HG03521 (cell line): ENCODE results near the gene HAGHL.
"Not testable (repeated sequence)": the region's sequence is repeated elsewhere in the genome, so short reads cannot be mapped to it uniquely, and the experiment has no call there.

Source experiments
- ATAC-seq: cut with Tn5 transposase; IDR thresholded peaks from one replicate; pipeline ENCODE4 v1.9.1; 2021; ENCODE audit warnings: mild to moderate bottlenecking, moderate library complexity; ENCODE audit not compliant: unreplicated experiment

Gene HAGHL

DNA sequence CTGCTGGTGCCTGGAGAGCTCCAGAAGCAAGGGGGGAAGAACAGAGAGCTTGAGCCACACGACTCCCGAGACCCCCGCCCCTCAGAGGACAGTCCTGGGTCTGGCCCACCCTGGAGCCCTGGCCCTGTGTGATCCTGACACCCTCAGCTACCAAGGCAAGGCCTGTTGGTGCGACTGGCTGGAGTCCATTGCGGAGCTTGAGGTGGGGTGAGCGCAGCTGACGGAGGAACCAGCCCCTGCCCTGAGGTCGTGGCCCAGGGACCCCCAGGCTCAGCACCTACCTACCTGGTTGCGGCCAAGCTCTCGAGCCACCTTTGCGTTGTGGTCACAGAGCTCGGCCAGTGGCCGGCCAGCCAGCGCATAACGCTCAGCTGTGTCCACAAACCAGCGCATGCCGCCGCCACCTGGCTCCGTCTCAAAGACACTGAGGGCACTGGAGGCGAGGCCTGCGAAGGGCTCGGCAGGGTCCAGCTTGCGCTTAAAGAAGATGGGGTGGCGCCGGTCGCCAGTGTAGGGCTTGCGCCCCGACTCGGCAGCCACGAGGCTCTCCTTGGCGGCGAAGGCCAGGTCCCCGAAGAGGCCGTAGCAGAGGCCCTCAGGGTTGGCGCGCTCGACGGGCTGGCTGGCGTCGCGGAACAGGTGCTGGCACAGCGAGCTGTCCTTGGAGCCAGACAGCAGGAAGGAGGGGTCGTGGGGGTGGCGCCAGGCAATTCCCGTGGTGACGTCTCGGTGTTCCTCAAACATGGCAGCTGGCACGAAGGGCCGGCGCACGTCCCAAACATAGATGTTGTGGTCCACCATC, 40.2 kb upstream of the HAGHL start:
- no peak for ATAC-seq

DNA sequence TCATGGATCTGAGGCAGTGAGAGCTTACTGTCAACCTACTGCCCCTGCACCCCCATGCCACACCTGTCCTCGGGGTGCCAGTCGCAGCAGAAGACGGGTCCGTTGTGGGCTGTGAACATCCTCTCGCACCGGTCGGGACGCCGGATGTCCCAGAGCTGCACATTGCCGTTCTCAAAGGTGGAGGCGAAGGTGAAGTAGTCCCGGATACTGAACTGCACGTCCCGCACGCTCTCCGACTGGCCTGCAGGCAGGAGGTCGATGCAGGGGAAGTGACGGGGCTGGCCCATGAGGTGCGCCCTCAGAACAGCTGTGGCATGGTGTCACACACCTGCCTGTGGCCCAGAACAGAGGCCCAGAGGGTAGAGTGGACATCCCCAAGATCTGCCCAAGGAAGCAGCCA, 39.4 kb upstream of the HAGHL start:
- ATAC-seq, result no peak

- ATAC-seq, result no peak
Observed at GRCh38 chr16:689175-689897, 37.6 kb upstream of the HAGHL start.

- not testable (repeated sequence) for ATAC-seq
Observed at GRCh38 chr16:691242-691641, 35.7 kb upstream of the HAGHL start.

DNA sequence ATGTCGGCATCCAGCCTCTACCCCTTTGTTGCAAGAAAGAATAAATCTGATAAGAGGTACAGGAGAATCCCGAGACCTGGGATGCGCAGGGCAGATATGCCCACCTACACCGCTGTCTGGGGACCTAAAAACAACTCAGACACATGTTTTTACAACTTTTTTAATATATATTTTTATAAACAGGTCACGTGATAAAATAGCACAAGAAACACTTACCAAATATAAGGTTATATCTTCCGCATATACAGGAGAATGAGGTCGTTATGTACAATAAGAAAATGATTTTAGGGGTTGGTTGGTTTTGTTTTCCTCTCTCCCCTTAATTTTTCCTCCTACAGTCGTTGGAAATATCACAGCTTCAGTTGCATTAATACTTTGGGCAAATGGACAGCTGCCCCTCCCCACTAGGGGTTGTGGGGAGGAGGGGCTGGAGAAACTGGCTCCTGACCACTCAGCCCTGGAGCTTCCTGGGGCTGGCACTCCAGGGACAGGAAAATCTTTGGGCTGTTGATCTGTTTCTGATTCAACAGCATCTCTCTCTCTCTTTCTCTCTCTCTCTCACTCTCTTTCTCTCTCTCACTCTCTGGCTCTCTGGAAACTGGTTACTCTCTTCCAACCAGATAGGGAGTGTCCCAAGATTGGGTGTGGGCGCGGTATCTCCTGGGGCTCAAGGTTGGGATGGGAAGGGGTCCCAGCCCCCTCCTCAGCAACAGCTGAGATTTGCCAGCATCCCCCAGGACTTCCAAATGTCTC, 34.4 kb upstream of the HAGHL start:
- no peak for ATAC-seq

DNA sequence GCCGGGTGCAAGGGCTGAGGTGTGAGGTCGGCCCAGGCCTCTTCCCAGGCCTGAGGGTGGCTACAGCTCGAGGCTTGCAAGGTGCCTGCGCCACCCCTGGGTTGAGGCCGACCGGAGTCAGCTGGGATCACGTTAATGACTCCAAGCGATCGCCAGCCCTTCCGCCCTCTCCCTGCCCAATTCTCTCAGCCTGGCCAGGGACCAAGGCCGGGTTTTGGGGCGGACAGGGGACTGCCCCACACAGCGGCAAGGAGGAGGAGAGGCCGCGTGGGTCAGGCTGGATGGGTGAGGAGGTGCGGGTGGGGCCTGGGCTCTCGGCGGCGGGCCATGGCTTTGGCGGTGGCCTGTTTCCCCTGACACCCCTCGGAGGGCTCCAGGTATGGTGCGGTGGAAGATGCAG, 33.5 kb upstream of the HAGHL start:
- ATAC-seq, result no peak

- ATAC-seq, result no peak
Observed at GRCh38 chr16:693766-694165, 33.1 kb upstream of the HAGHL start.

- no peak for ATAC-seq
Observed at GRCh38 chr16:694187-694862, 32.6 kb upstream of the HAGHL start.

GRCh38 chr16:694863-695354, 32.0 kb upstream of the HAGHL start:
- ATAC-seq, result no peak

- no peak for ATAC-seq
Observed at GRCh38 chr16:695355-696089, 31.4 kb upstream of the HAGHL start.

DNA sequence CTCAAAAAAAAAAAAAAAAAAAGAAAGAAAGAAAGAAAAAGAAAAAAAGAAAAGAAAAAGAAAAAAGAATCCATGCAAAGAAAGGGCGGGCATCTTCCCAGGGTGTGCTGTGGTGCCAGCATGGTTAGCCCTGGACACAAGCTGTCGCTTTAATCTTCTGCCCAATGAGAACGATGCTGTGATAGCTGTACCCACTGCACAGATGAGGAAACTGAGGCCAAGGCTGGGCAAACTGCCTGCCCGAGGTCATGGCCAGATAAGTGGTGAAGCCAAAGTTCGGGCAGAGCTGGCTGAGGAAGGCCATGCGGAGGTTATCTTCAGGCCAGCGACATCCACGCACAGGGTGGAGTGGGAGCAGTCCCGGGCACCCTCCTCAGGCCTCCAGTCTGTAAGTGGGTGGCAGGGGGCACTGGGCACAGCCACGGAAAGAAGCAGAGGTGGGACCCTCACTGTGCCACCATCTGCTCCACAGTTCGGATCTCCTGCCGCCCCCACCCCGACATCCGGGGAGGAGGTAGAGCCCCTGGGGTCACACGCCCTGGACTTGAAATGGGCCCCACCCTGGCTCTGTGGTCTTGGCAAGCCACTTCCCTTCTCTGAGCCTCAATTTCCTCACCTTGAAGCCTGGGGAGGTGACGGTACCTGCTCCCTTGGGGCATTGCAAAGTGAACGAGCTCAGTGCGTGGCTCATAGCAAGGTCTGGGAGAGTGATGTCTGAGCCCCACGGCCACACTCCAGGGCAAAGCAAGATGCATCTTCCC, 27.8 kb upstream of the HAGHL start:
- no peak for ATAC-seq

GRCh38 chr16:700684-701584, 26.0 kb upstream of the HAGHL start:
- ATAC-seq, result no peak

DNA sequence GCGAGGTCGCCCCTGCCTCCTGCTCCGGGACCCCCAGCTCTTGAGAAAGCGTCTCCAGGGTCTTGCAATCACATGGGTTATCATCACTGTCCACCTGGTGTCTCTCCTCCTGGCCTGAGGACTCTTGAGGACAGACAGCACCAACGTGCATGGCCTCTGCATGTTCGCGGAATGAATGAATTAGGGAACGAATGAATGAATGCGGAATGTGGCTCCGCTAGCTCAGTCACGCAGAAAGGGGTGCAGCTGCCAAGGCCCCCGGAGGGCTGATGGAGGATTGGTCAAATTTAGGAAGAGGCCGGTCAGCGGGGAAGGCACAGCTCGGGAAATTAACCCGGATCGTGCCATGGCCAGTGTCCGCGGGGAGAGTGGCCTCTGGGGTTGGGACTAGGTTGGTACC, 24.6 kb upstream of the HAGHL start:
- no peak for ATAC-seq

- no peak for ATAC-seq
Observed at GRCh38 chr16:703406-703805, 23.5 kb upstream of the HAGHL start.

DNA sequence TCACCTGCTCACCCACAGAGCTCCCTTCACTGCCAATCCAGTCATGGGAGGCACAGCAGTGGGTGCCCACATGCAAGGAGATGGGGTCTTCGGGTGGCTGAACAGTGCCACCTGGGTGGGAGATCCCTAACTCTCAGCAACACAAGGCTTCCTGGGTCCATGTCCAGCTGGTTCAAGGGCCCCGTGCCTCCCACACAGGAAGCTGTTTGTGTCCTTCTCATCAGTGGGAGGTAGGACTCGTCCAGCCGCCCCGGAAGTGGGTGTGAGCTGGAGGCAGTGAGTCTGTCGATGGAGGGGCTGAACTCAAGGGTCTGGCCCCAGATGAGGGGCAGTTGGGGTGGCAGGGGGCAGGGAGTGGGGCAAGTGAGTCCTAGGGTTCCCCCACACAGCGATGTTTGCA, 22.9 kb upstream of the HAGHL start:
- no peak for ATAC-seq

DNA sequence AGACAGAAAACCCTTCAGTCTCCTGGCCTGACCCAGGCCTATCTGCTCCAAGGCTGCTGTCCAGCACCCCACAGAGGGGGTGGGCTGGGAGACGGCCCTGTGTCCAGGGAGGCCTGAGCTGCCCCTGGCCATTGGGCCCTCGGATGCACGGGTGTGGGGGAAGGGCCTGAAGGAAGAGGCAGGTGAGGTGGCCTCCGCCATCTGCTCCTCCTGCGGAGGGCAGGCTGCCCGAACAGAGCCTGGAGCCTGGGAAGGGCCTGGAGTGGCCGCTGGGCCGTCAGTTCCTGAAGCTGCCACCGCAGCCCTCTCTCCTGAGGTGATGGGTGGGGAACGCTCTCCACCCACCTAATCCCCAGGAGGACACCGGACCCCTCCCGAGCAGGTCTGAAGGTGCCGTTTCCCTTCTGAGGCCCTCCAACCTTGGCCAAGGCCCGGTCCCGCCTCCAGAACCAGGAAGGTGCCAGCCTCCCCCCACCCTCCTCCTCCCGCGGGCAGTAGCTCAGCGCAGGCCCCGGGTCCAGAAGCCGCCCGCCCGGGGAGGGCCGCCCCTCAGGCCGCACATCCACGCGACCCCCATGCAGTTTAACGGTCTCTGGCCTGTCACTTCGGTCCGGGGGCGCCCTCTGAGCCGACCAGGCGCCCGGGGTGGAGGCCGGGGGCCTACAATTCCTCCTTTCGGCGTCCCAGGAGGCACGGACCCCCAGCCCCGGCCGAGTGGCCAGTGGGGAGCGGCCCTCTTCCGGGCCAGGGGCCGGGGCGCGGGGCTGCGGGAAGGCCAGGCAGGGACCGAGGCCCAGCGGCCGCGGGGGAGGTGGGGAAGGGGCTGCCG, 22.1 kb upstream of the HAGHL start:
- ATAC-seq, result no peak

DNA sequence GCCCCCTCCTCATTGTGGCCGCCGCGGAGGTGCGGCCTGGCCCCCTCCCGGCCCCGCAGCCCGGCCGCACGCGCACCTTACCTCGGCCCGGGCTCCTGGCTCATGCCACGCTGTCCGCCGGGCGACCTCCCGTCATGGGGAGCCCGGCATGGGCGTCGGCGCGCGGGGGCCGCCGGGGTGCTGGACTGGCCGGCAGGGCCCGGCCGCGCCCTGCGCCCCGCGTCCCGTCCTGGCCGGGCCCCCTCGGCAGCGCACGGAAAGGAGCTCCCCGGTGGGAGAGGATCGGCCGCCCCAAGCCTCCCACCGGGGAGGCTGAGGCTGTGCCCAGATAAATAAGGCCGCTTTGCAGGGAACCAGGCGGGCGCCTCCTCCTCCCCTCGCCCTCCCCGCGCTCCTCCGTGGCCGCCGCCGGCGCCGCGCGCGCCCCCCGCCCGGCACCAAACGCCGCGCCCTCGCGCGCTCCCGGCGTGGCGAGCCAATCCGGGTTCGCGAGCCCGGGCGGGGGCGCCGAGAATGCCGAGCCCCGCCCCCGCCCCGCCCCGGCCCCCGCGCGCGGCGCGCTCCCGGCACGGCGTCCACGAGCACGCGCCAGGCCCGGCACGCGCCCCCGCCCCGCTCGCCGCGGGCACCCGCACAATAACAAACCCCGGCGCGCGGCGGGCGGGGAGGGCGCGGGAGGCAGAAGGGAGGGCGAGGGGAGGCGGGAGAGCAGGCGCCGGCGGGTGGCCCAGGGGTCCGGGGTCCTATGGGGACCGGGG, 21.3 kb upstream of the HAGHL start, which contains the start of gene FBXL16:
Gene FBXL16, minus strand, starts transcription at position 371 of the 758 bp plus-strand sequence. CDS start 8,396 bp downstream, outside the sequence.
- ATAC-seq, result no peak
